HEK293 (cell line): Measurements from ENCODE around the gene CRNKL1.

Experiments used
- CTCF ChIA-PET: fragments of 350-600 bp; formaldehyde crosslinking; extraction: SDS; loops from one replicate; lab custom pipeline; 2021; ENCODE audit warnings: antibody characterized with exemption; lab: Yijun Ruan, JAX
- POLR2A ChIA-PET: fragments of 300-600 bp; formaldehyde crosslinking; extraction: SDS; loops from one replicate; lab custom pipeline; 2020; ENCODE audit warnings: antibody characterized with exemption, inconsistent platforms; lab: Yijun Ruan, JAX
- H3K27ac ChIP-seq: fragments of 200-500 bp; sonication (Bioruptor generic); 2 replicates; pipeline ENCODE4 v1.5.1; 2014; ENCODE audit warnings: low read depth, low read length, control low read depth, inconsistent platforms; ENCODE audit errors: extremely low read depth
- H3K36me3 ChIP-seq, 2 experiments: fragments of 200-500 bp in 1 of 2; sonication (Bioruptor generic) in 1 of 2; 1 replicate in 1 of 2; 2 replicates in 1 of 2; pipeline ENCODE4 v1.5.1; 2014 to 2017; ENCODE audit warnings: inconsistent platforms in 2 of 2, low read length in 2 of 2; ENCODE audit not compliant: control insufficient read depth in 2 of 2, insufficient read depth in 1 of 2
- H3K4me1 ChIP-seq: fragments of 200-500 bp; sonication (Bioruptor generic); 2 replicates; pipeline ENCODE4 v1.5.1; 2014; ENCODE audit warnings: mild to moderate bottlenecking, low read length, inconsistent platforms; ENCODE audit not compliant: control insufficient read depth, insufficient read depth
- H3K4me3 ChIP-seq: 2 replicates; pipeline ENCODE4 v1.5.1; 2011; ENCODE audit warnings: low read depth, mild to moderate bottlenecking, control low read depth, low read length, moderate library complexity
- H3K9me3 ChIP-seq: fragments of 200-500 bp; sonication (Bioruptor generic); 2 replicates; pipeline ENCODE4 v1.5.1; 2014; ENCODE audit warnings: low read depth, low read length, inconsistent platforms; ENCODE audit not compliant: control insufficient read depth, insufficient read depth
- ZNF121 ChIP-seq: fragments of 450-650 bp; formaldehyde crosslinking; IDR thresholded peaks from 2 replicates; pipeline ENCODE4 v1.5.1; 2016; ENCODE audit warnings: missing biosample characterization, missing genetic modification characterization
- ZNF24 ChIP-seq: fragments of 450-650 bp; formaldehyde crosslinking; IDR thresholded peaks from 2 replicates; pipeline ENCODE4 v1.5.1; 2016; ENCODE audit warnings: missing biosample characterization, missing genetic modification characterization
- ZNF335 ChIP-seq: fragments of 450-650 bp; formaldehyde crosslinking; conservative IDR thresholded peaks from 2 replicates; pipeline ENCODE4 v1.5.1; 2016; ENCODE audit warnings: missing biosample characterization, missing genetic modification characterization
- ZNF521 ChIP-seq: fragments of 450-650 bp; formaldehyde crosslinking; IDR thresholded peaks from 2 replicates; pipeline ENCODE4 v1.5.1; 2017; ENCODE audit warnings: missing biosample characterization, mild to moderate bottlenecking, missing genetic modification characterization
- ZNF544 ChIP-seq: fragments of 450-650 bp; formaldehyde crosslinking; IDR thresholded peaks from 2 replicates; pipeline ENCODE4 v1.5.0; 2017; ENCODE audit warnings: missing biosample characterization, missing genetic modification characterization
- ZNF629 ChIP-seq: fragments of 450-650 bp; formaldehyde crosslinking; IDR thresholded peaks from 2 replicates; pipeline ENCODE4 v1.5.1; 2017; ENCODE audit warnings: missing biosample characterization, missing genetic modification characterization
- ZSCAN23 ChIP-seq: fragments of 450-650 bp; formaldehyde crosslinking; IDR thresholded peaks from 2 replicates; pipeline ENCODE4 v1.5.1; 2016; ENCODE audit warnings: missing biosample characterization, missing genetic modification characterization
- TF ChIP-seq, protein P1 (sequence below): fragments of 450-650 bp; formaldehyde crosslinking; IDR thresholded peaks from 2 replicates; pipeline ENCODE4 v1.5.1; 2016; ENCODE audit warnings: missing biosample characterization, missing genetic modification characterization, borderline replicate concordance
- TF ChIP-seq, protein P2 (sequence below): sonication (generic); formaldehyde crosslinking; IDR thresholded peaks from 2 replicates; pipeline ENCODE4 v1.8.1; 2022; ENCODE audit warnings: mild to moderate bottlenecking, moderate library complexity, missing genetic modification reagents
- TF ChIP-seq, protein P3 (sequence below): fragments of 450-650 bp; formaldehyde crosslinking; IDR thresholded peaks from 2 replicates; pipeline ENCODE4 v1.5.1; 2017; ENCODE audit warnings: missing biosample characterization, missing genetic modification characterization
- TF ChIP-seq, protein P4 (sequence below): fragments of 450-650 bp; formaldehyde crosslinking; IDR thresholded peaks from 2 replicates; pipeline ENCODE4 v1.5.1; 2016; ENCODE audit warnings: missing biosample characterization, missing genetic modification characterization
- TF ChIP-seq, protein P5 (sequence below): IDR thresholded peaks from 2 replicates; pipeline ENCODE4 v1.6.1; 2011; ENCODE audit warnings: mild to moderate bottlenecking, low read depth, low read length, borderline replicate concordance
- TF ChIP-seq, protein P6 (sequence below): fragments of 450-650 bp; formaldehyde crosslinking; IDR thresholded peaks from 2 replicates; pipeline ENCODE4 v1.5.1; 2017; ENCODE audit warnings: missing biosample characterization, missing genetic modification characterization
- TF ChIP-seq, protein P7 (sequence below): fragments of 450-650 bp; formaldehyde crosslinking; IDR thresholded peaks from 2 replicates; pipeline ENCODE4 v1.5.1; 2016; ENCODE audit warnings: missing biosample characterization, missing genetic modification characterization

CRNKL1 gene

DNA sequence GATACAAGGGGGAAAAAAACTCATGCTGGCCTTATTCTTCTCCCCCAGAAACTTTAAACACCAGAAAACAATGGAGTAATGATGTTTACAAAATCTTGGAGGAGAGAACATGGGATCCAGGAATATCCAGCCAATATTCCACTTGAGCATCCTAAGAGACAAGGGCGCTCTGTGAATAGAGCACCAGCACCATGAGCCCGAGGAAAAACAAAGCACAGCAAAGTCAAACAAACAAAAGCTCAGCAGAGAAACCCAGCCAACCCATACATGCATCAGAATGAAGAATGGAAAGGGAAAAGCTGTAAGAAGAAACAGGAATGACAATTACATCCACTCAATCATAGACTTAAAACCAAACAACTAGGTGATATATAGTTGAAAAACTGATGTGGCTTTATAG, 39.7 kb downstream of the CRNKL1 start:
- Histone ChIP-seq H3K36me3 (no peaks in the 10 kb centered on the region), H3K4me1 (peaks cover 2% of the 10 kb centered on the region; the same call in 1 of the 2 replicates), H3K9me3 (no peaks in the 10 kb centered on the region), H3K27ac (no peak overlapping the region), H3K4me3 (no peak overlapping the region)
- ChIA-PET CTCF (interaction anchor here (1.2 kb wide), 1 partner anchor 10 kb away, joined by 3 read pairs; no protein-coding TSS in a partner anchor), POLR2A (interaction anchor here (0.7 kb wide), 1 partner anchor 230 kb away, joined by 3 read pairs; no protein-coding TSS in a partner anchor)
- TF ChIP-seq ZNF544 (tag by site-specific recombination), result no peak
- TF ChIP-seq, protein P1, sequence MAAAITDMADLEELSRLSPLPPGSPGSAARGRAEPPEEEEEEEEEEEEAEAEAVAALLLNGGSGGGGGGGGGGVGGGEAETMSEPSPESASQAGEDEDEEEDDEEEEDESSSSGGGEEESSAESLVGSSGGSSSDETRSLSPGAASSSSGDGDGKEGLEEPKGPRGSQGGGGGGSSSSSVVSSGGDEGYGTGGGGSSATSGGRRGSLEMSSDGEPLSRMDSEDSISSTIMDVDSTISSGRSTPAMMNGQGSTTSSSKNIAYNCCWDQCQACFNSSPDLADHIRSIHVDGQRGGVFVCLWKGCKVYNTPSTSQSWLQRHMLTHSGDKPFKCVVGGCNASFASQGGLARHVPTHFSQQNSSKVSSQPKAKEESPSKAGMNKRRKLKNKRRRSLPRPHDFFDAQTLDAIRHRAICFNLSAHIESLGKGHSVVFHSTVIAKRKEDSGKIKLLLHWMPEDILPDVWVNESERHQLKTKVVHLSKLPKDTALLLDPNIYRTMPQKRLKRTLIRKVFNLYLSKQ, result no peak
- TF ChIP-seq, protein P2, sequence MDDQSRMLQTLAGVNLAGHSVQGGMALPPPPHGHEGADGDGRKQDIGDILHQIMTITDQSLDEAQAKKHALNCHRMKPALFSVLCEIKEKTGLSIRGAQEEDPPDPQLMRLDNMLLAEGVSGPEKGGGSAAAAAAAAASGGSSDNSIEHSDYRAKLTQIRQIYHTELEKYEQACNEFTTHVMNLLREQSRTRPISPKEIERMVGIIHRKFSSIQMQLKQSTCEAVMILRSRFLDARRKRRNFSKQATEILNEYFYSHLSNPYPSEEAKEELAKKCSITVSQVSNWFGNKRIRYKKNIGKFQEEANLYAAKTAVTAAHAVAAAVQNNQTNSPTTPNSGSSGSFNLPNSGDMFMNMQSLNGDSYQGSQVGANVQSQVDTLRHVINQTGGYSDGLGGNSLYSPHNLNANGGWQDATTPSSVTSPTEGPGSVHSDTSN (CRISPR knock-in tag), result no peak
- TF ChIP-seq, protein P3, sequence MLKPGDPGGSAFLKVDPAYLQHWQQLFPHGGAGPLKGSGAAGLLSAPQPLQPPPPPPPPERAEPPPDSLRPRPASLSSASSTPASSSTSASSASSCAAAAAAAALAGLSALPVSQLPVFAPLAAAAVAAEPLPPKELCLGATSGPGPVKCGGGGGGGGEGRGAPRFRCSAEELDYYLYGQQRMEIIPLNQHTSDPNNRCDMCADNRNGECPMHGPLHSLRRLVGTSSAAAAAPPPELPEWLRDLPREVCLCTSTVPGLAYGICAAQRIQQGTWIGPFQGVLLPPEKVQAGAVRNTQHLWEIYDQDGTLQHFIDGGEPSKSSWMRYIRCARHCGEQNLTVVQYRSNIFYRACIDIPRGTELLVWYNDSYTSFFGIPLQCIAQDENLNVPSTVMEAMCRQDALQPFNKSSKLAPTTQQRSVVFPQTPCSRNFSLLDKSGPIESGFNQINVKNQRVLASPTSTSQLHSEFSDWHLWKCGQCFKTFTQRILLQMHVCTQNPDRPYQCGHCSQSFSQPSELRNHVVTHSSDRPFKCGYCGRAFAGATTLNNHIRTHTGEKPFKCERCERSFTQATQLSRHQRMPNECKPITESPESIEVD (tag by site-specific recombination), result no peak
- TF ChIP-seq, protein P4, sequence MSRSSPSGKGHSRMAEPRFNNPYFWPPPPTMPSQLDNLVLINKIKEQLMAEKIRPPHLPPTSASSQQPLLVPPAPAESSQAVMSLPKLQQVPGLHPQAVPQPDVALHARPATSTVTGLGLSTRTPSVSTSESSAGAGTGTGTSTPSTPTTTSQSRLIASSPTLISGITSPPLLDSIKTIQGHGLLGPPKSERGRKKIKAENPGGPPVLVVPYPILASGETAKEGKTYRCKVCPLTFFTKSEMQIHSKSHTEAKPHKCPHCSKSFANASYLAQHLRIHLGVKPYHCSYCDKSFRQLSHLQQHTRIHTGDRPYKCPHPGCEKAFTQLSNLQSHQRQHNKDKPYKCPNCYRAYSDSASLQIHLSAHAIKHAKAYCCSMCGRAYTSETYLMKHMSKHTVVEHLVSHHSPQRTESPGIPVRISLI (tag by site-specific recombination), result no peak
- TF ChIP-seq ZNF24 (tag by site-specific recombination), result no peak
- no peak for TF ChIP-seq ZNF335 (tag by site-specific recombination)
- TF ChIP-seq, protein P5, sequence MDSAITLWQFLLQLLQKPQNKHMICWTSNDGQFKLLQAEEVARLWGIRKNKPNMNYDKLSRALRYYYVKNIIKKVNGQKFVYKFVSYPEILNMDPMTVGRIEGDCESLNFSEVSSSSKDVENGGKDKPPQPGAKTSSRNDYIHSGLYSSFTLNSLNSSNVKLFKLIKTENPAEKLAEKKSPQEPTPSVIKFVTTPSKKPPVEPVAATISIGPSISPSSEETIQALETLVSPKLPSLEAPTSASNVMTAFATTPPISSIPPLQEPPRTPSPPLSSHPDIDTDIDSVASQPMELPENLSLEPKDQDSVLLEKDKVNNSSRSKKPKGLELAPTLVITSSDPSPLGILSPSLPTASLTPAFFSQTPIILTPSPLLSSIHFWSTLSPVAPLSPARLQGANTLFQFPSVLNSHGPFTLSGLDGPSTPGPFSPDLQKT, result no peak
- no peak for TF ChIP-seq ZNF121 (tag by site-specific recombination)
- TF ChIP-seq, protein P6, sequence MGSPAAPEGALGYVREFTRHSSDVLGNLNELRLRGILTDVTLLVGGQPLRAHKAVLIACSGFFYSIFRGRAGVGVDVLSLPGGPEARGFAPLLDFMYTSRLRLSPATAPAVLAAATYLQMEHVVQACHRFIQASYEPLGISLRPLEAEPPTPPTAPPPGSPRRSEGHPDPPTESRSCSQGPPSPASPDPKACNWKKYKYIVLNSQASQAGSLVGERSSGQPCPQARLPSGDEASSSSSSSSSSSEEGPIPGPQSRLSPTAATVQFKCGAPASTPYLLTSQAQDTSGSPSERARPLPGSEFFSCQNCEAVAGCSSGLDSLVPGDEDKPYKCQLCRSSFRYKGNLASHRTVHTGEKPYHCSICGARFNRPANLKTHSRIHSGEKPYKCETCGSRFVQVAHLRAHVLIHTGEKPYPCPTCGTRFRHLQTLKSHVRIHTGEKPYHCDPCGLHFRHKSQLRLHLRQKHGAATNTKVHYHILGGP (tag by site-specific recombination), result no peak
- TF ChIP-seq, protein P7, sequence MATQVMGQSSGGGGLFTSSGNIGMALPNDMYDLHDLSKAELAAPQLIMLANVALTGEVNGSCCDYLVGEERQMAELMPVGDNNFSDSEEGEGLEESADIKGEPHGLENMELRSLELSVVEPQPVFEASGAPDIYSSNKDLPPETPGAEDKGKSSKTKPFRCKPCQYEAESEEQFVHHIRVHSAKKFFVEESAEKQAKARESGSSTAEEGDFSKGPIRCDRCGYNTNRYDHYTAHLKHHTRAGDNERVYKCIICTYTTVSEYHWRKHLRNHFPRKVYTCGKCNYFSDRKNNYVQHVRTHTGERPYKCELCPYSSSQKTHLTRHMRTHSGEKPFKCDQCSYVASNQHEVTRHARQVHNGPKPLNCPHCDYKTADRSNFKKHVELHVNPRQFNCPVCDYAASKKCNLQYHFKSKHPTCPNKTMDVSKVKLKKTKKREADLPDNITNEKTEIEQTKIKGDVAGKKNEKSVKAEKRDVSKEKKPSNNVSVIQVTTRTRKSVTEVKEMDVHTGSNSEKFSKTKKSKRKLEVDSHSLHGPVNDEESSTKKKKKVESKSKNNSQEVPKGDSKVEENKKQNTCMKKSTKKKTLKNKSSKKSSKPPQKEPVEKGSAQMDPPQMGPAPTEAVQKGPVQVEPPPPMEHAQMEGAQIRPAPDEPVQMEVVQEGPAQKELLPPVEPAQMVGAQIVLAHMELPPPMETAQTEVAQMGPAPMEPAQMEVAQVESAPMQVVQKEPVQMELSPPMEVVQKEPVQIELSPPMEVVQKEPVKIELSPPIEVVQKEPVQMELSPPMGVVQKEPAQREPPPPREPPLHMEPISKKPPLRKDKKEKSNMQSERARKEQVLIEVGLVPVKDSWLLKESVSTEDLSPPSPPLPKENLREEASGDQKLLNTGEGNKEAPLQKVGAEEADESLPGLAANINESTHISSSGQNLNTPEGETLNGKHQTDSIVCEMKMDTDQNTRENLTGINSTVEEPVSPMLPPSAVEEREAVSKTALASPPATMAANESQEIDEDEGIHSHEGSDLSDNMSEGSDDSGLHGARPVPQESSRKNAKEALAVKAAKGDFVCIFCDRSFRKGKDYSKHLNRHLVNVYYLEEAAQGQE (tag by site-specific recombination), result no peak
- TF ChIP-seq ZNF521 (tag by site-specific recombination), result no peak
- no peak for TF ChIP-seq ZSCAN23 (tag by site-specific recombination)
- no peak for TF ChIP-seq ZNF629 (tag by site-specific recombination)
